HG03565 (cell line): ENCODE measurements around the gene MAP3K4.

Experiments
- ATAC-seq: cut with Tn5 transposase; IDR thresholded peaks from one replicate; pipeline ENCODE4 v1.9.1; 2021; ENCODE audit warnings: mild to moderate bottlenecking, moderate library complexity; ENCODE audit not compliant: unreplicated experiment

The MAP3K4 gene

DNA sequence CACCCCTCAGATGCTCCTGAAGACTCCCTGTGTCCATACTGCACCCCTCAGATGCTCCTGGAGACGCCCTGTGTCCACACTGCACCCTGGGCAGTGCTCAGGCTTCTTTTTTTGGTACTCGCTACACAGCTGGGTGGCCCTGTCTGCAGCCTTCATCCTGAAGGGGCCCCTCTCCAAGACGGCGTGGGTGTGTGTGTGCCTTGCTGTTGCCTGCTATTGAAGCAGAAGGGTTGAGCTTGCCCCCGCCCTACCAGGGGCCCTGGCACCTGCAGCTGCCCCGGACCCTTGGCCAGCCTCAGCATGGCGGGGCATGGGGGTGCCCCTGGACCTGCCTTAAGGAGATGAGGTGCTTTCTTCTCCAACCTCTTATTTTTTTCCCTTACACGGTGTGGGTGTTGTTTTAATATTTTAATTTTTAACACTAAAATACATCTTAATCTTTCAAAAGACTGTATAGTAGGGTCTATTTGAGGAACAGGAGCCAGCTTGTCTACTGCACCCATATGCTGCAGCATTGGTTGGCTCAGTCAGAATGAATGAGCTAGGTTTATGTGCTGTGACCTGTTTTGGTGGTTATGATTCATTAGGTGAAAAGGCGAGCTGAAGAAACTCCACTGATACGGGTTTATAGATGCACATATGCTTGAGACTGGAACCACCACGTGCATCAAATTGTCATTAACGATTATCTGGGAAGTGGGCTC lies 146.4 kb downstream of the MAP3K4 start:
- no peak for ATAC-seq

DNA sequence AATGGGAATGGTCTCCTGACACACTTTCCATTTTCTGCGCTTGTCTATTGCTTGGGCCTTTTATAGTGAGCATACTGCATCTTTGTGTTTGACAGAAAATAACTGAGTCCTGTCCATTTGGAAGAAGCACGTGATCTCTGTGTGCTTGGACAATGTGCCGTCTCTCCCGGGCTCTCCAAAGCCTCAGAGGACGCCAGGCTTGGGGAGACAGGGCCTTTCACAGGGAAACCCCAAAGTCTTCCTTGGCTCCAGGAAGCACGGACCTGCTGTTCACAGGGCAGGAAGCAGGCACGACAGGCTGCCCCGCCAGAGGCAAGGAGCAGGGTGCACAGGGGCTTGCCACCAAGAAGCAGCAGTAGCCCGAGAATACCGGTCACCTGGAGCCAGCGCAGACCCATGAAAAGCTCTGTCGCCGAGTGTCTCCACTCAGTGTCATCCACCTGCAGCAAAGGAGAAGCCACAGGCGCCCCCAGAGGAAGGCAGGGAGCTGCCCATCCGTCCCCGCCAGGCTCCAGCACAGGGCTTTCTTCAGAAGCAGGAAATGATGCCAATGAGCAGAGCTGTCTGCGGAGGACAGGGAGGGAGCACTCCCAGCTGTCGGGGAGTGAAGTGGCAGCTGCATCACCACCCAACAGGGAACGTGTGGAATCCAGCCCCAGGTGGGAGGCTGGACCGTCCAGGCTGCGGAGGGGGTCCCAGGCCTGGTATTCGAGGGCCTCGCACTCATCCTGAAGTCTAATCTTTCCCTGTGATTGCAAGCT lies 147.2 kb downstream of the MAP3K4 start:
- ATAC-seq, result no peak

GRCh38 chr6:161139304-161139765 lies 147.8 kb downstream of the MAP3K4 start:
- no peak for ATAC-seq

DNA sequence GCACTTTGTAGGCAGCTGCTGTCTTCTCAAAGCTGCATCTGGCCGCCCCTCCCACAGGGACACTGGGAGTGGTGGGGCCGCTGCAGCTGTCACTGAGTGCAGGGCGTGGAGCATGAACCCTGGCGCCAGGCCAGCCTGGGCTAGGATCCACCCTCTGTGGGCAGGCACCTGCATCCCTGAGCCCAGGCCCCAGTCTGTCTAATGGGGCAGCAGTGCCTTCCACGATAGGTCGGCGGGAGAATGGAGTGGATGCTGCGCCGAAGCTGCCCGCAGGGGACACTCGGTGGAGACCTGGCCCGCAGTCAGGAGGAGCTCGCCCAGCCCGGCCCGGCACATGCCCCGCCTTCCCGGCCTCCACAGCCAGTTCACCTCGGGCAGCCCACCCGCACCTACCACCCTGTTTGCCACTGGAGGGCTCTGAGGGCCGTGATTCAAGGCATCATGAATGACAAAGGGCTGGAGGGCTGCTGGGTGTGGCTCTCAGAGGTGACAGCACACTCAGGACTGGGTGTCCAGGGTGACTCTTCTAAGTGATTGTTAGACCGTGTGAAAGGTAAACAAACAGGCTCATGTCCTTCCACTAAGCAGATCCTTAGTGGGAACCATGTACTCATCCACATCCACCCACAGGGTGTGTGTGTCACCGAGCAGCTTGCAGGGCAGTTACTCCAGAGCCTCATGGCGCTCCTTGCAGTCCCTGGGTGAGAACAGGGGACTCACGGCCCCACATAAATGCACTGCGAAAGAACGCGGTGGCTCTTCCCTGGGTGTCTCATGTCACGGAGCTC lies 148.4 kb downstream of the MAP3K4 start:
- no peak for ATAC-seq

DNA sequence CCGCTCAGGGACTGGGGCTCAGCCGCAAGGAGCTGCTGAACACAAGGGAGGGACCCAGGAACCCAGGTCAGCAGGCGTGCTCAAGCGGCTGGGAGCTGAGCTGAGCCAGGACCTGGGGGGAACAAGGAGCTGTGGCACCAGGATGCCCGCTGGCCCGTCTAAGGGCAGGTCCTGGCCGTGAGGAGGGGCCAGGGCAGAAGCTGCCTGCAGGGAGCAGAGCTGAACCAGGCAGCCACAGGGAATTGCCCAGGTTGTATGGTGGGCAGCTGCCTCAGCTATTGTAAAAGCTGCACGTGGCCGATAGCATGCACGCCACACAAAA lies 148.9 kb downstream of the MAP3K4 start:
- no peak for ATAC-seq

- ATAC-seq, result no peak
Measured at GRCh38 chr6:161141173-161141572, 149.6 kb downstream of the MAP3K4 start.

DNA sequence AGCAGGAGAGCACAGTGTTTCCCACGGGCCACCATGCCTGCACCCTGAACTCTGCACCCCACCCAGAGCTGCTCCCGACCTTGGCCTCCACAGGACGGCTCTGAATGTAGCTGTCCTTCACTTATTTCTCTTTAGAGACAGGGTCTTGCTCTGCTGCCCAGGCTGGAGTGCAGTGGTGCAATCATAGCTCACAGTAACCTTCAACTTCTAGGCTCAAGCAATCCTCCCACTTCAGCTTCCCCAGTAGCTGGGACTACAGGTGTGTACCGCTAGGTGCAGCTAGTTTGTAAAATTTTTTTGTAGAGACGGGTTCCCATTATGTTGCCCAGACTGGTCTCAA lies 151.4 kb downstream of the MAP3K4 start:
- no peak for ATAC-seq

DNA sequence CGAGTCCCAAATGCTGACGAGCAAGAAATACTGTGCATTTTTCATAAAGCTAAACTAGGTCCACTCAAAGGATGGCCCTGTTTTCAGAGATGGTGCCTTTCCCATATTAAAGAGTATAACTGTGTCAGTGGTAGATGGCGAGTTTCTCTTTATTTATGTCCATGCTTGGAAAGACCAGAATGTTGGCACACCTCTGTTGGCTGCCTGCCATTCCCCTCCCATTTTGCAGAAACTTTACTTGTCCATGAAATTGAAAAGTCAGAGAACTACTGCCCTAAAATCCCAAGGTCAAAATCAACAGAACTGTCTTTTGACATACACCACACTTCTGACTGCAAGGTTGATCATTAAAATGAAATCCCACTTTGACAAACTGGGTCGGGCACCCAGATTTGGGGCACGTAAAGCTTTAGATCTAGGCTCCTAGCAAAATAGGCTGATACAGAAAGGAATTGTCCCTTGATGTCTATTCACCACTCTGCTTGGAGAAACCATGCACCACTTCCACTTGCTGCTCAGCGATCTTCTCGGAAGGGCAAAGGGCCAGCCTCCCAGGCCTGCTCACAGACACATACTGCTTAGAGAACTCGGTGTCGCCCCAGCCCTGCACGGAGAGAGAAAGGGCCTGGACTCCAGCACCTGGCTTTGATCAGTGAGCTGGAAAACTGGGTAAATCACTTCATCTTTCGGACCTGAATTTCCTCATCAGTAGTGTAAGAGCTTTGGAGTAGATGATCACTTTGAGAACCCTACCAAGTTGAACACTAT lies 152.3 kb downstream of the MAP3K4 start:
- no peak for ATAC-seq

DNA sequence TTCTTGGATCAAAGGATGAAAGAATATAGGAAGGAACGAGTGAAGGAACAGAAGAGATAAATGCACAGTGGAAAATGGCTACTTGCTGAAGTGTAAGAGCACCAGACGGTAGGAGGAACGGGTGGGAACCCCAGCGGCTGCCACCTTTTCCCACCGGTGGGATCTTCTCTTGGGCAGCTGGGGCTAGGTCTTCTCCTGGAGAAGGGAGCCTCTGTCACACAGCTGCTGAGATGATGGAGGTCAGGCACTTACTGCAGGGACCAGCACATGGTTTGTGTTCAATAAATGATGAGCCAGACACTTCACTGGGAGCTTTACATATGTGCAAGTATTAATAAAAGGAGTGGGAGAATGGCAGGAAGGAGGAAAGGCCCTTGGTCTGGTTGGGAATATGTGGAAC lies 158.6 kb downstream of the MAP3K4 start:
- no peak for ATAC-seq

GRCh38 chr6:161150566-161150965 lies 159.0 kb downstream of the MAP3K4 start:
- no peak for ATAC-seq

- ATAC-seq, result no peak
Measured at GRCh38 chr6:161151059-161151645, 159.6 kb downstream of the MAP3K4 start.

DNA sequence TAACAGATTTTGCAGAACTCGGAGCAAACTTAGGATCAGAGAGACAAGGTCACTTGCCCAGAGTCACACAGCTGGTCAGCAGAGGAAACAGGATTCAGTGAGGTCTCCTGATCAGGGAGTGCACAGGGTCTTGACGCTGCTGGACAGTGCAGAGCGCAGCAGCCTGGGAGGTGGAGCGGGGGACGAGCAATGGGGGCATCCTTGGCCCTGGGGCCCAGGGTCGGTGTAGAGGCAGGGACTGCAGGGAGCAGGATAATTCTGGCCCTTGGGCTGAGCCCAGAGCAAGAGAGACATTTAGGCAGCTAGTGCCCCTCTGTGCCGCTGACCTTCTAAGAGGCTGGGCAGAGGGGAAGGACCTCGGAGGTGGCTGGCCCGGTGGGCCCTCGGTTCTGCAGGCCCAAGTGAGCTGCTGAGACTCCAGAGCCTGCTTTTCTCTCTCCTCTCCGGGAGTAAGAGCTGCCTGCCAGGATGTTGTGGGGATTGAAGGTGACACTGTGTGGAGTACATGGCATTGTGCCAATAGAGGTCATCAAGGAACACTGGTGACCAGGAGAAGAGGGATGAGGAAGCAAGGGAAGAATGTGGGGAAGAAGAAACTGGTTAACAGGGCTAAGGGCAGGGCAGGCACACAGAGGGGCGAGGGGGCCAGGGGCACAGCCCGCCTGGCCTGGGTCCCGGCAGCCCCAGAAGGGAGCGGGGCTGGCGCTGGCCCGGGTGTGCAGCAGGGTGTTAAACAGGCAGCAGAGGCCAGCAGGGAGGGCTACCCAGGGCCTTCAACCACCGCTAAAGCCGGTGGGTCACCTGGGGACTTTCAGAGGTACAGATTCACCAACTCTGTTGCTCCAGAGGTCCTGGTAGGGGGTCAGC lies 160.3 kb downstream of the MAP3K4 start:
- no peak for ATAC-seq

- ATAC-seq, result no peak
Measured at GRCh38 chr6:161152527-161152862, 160.9 kb downstream of the MAP3K4 start.

DNA sequence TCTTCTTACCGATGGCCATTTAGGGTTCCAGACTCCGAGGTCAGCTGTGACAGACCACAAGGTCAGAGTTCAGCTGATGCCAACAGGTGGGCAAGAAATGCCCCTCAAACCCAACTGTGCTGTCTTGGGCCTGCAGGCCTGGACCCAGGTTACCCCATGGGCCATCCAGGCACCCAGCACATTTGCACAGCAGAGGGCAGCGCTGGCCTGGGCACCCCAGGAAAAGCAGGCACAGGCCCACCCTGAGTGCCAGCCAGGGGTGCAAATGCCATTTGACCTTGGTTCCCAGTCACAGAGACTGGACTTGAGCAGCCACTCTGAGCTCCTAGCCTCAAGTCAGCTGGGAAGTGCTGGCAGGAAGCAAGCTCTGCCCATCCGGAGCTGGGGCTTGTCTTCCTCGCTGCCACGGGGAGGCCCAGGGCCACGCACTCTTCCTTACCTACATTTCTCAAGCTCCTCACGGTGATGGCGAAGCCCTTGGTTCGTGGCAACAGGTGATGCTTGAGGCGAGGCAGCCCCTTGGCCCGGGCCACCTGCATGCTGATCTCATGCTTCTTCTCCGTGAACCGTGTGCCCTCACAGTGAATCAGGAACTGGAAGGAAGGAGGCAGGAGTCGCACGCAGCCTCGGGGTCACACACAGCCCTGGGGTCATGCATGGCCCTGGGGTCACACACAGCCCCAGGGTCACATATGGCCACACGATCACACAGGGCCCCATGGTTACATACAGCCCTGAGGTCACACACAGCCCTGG lies 161.5 kb downstream of the MAP3K4 start:
- no peak for ATAC-seq

GRCh38 chr6:161153725-161154124 lies 162.2 kb downstream of the MAP3K4 start:
- ATAC-seq, result no peak

DNA sequence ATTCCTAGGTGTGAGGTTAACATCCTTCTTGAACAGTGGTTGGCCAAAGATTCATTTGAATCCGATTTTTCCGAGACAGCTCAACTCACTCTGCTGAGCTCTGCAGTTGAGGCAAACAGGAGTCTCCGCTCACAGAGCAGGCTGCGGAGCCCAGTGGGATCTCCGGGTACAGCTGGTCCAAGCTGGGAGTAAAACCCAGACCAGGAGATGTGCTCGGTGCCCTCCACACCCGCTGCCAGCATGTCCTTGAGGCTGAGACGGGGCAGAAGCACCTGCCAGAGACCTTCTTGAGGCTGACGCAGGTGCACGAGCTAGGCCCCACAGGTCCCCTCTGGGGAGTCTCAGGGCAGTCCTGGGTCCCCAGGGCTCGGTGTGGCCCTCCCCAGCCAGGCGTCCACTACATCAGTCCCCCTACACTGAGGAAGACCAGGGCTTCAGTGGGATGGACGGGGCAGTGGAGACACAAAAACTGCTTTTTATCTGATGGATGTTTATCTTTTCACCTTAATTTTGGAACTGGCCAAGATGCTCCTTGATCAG lies 163.3 kb downstream of the MAP3K4 start:
- no peak for ATAC-seq

GRCh38 chr6:161161121-161161520 lies 169.6 kb downstream of the MAP3K4 start:
- ATAC-seq, result no peak

- no peak for ATAC-seq
Measured at GRCh38 chr6:161161889-161162624, 170.5 kb downstream of the MAP3K4 start.
